Activated T-helper 17 cell treated with anti-CD3 and anti-CD28 coated beads, Interleukin-2, amount 50 U/mL, for 72 hours (primary cell): ENCODE data around the gene PRKCB. TPM values are rescaled to one million over a fixed set of nuclear protein-coding genes. Genes with fewer than 3 reads are reported as not detected.

ENCODE experiments used
- ATAC-seq: fragments of 150-1000 bp; cut with Tn5 transposase; replicated peaks from 2 replicates; pipeline ENCODE4 v1.10.0; 2021; ENCODE audit warnings: mild to moderate bottlenecking, moderate library complexity
- H3K27ac Mint-ChIP-seq: one replicate; pipeline ENCODE4 v1.8.0; 2022; ENCODE audit warnings: mixed read lengths
- H3K27me3 Mint-ChIP-seq: one replicate; pipeline ENCODE4 v1.8.0; 2022; ENCODE audit warnings: mixed read lengths
- H3K36me3 Mint-ChIP-seq: one replicate; pipeline ENCODE4 v1.8.0; 2022; ENCODE audit warnings: low read depth, mild to moderate bottlenecking, mixed read lengths
- H3K4me1 Mint-ChIP-seq: one replicate; pipeline ENCODE4 v1.8.0; 2022; ENCODE audit warnings: mixed read lengths
- H3K4me3 Mint-ChIP-seq: one replicate; pipeline ENCODE4 v1.8.0; 2022; ENCODE audit warnings: mild to moderate bottlenecking, mixed read lengths
- H3K9me3 Mint-ChIP-seq: one replicate; pipeline ENCODE4 v1.8.0; 2022; ENCODE audit warnings: mixed read lengths
- total RNA-seq, 2 donors: library from RNA; stranded (reverse); gene quantifications; one replicate each; pipeline ENCODE4 v1.2.3, GENCODE V29; 2022

The PRKCB gene
- total RNA-seq, 2 donors from 2014 or later = 76.0 to 87.7 TPM

- peaks cover 24% of the 10 kb centered on the region for H3K4me1 Mint-ChIP-seq
- peak overlapping the region; percentile 75 for H3K27ac Mint-ChIP-seq
- H3K36me3 Mint-ChIP-seq = no peaks in the 10 kb centered on the region
- no peaks in the 10 kb centered on the region for H3K27me3 Mint-ChIP-seq
- ATAC-seq = peak; percentile 96
- H3K4me3 Mint-ChIP-seq = peak overlapping the region; percentile 67
- no peaks in the 10 kb centered on the region for H3K9me3 Mint-ChIP-seq
These were observed 8.7 kb upstream of the PRKCB start for GRCh38 chr16:23827057-23827456.

GRCh38 chr16:23829454-23829853 is 6.3 kb upstream of the PRKCB start:
- ATAC-seq = no peak
- Mint-ChIP-seq H3K27ac (no peak overlapping the region), H3K9me3 (no peaks in the 10 kb centered on the region), H3K27me3 (no peaks in the 10 kb centered on the region), H3K4me3 (no peak overlapping the region), H3K36me3 (no peaks in the 10 kb centered on the region), H3K4me1 (peaks cover 32% of the 10 kb centered on the region)

- ATAC-seq = no peak
- no peaks in the 10 kb centered on the region for H3K27me3 Mint-ChIP-seq
- H3K27ac Mint-ChIP-seq = no peak overlapping the region
- H3K36me3 Mint-ChIP-seq = no peaks in the 10 kb centered on the region
- peaks cover 39% of the 10 kb centered on the region for H3K4me1 Mint-ChIP-seq
- H3K9me3 Mint-ChIP-seq = no peaks in the 10 kb centered on the region
- H3K4me3 Mint-ChIP-seq = no peak overlapping the region
These were observed 5.5 kb upstream of the PRKCB start for GRCh38 chr16:23830276-23830675.

GRCh38 chr16:23832882-23833281 is 2.9 kb upstream of the PRKCB start:
- H3K36me3 Mint-ChIP-seq = peaks cover 14% of the 10 kb centered on the region
- no peaks in the 10 kb centered on the region for H3K9me3 Mint-ChIP-seq
- no peak for ATAC-seq
- H3K4me3 Mint-ChIP-seq = no peak overlapping the region
- no peak overlapping the region for H3K27ac Mint-ChIP-seq
- peaks cover 34% of the 10 kb centered on the region for H3K4me1 Mint-ChIP-seq
- no peaks in the 10 kb centered on the region for H3K27me3 Mint-ChIP-seq

- no peak for ATAC-seq
- Mint-ChIP-seq H3K4me1 (peaks cover 36% of the 10 kb centered on the region), H3K4me3 (no peak overlapping the region), H3K27me3 (no peaks in the 10 kb centered on the region), H3K27ac (no peak overlapping the region), H3K36me3 (peaks cover 21% of the 10 kb centered on the region), H3K9me3 (no peaks in the 10 kb centered on the region)
These were observed 2.3 kb upstream of the PRKCB start for GRCh38 chr16:23833504-23833903.

DNA sequence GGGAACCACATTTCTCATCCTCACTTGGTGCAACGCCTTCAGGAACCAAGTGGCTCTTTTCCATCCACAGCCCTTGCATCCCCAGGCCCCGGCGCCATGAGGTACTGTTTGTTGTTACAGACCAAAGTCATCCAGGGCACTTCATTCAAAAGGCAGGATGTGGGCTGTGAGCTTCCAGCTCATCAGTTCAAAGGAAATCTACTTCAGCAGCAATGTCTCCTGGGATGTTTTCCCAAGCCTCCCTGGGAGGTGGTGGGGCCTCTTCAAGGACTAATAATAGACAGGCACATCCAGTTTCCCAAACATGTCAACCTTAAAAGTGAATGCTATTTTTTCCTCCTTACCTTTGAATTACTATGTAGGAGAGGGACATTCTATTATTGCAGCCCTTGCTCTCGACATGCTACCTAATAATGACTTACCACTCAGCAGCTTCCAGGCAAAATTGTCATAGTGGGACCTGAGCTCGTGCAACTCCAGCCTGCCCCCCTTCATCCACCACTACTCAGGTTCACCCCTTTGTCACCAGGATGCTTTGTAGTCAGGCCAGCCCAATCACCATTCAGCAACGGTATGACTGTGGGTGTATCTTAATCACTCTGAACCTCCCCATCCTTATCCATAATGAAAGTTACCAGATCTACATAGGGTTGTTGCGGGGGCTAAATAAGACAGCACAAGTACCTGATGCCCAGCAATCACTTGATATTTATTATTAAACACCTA is 1.7 kb upstream of the PRKCB start:
- no peaks in the 10 kb centered on the region for H3K27me3 Mint-ChIP-seq
- peak overlapping the region; percentile 87 for H3K4me3 Mint-ChIP-seq
- no peaks in the 10 kb centered on the region for H3K9me3 Mint-ChIP-seq
- peaks cover 27% of the 10 kb centered on the region for H3K36me3 Mint-ChIP-seq
- H3K27ac Mint-ChIP-seq = no peak overlapping the region
- peak; percentile 20 for ATAC-seq
- peaks cover 40% of the 10 kb centered on the region for H3K4me1 Mint-ChIP-seq

GRCh38 chr16:23836078-23836403 is 258 bp downstream of the PRKCB start:
- peaks cover 54% of the 10 kb centered on the region for H3K4me1 Mint-ChIP-seq
- H3K9me3 Mint-ChIP-seq = no peaks in the 10 kb centered on the region
- H3K4me3 Mint-ChIP-seq = peak overlapping the region; percentile 99
- H3K27ac Mint-ChIP-seq = no peak overlapping the region
- ATAC-seq = peak; percentile 32
- peaks cover 46% of the 10 kb centered on the region for H3K36me3 Mint-ChIP-seq
- no peaks in the 10 kb centered on the region for H3K27me3 Mint-ChIP-seq

GRCh38 chr16:23836404-23837311 is 875 bp downstream of the PRKCB start:
- Mint-ChIP-seq H3K9me3 (no peaks in the 10 kb centered on the region), H3K27ac (peak overlapping the region; percentile 97), H3K4me3 (peak overlapping the region; percentile 99), H3K27me3 (no peaks in the 10 kb centered on the region), H3K4me1 (peaks cover 54% of the 10 kb centered on the region), H3K36me3 (peaks cover 46% of the 10 kb centered on the region)
- ATAC-seq = peak; percentile 34

- H3K27me3 Mint-ChIP-seq = no peaks in the 10 kb centered on the region
- H3K27ac Mint-ChIP-seq = peak overlapping the region; percentile 97
- H3K36me3 Mint-ChIP-seq = peaks cover 56% of the 10 kb centered on the region
- ATAC-seq = no peak
- peak overlapping the region; percentile 99 for H3K4me3 Mint-ChIP-seq
- peaks cover 60% of the 10 kb centered on the region for H3K4me1 Mint-ChIP-seq
- no peaks in the 10 kb centered on the region for H3K9me3 Mint-ChIP-seq
These were observed 1.9 kb downstream of the PRKCB start for GRCh38 chr16:23837553-23838308.

DNA sequence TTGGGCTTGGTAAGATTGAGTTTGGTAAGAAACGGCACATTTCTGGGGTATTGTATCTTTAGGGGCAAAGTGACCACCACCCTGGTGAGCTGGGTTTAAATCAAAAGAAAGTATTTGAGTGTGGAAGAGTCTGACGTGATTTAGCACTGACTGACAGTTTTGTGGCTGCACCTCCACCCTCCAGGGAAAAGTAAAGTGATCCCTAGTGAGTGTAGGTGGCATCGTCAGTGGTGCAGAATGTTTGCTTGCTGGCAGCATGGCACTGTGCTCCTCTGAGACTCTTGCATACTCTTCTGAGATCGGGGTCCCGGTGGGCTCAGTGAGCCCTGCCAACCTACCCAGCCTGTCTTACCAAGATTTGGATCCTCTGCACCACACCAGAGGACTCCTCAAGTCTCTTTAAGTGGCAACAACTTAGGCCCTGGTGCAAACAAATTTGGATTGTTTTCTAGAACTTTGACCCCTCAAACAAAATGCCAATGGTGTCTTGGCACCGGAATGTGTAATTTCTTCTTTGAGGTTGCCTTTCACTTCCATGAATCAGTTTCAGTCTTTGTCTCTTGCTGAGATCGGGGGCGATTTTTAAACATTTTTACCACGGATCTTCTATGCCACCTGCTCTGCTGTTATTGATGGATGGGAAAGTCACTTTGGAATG is 2.8 kb downstream of the PRKCB start:
- H3K9me3 Mint-ChIP-seq = no peaks in the 10 kb centered on the region
- H3K4me3 Mint-ChIP-seq = peak overlapping the region; percentile 99
- H3K27ac Mint-ChIP-seq = peak overlapping the region; percentile 97
- peaks cover 65% of the 10 kb centered on the region for H3K36me3 Mint-ChIP-seq
- no peak for ATAC-seq
- H3K4me1 Mint-ChIP-seq = peaks cover 58% of the 10 kb centered on the region
- no peaks in the 10 kb centered on the region for H3K27me3 Mint-ChIP-seq

DNA sequence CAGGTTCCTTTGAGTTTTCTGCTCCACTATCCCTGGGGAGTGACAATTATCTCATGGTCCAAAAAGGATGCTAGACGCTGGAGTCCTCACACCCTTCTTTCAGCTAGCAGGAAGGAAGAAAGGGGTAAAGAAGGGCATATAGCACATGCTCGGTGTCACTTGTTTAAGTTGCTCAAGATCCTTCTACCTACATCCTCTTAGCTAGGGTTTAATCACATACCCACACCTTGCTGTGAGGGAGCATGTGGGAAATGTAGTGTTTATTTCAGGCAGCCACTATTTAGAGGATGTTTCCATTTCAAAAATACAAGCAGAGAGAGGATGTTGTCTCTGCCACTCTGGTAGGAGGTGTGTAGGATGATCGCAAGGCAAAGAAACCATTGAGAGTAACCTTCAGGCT is 4.5 kb downstream of the PRKCB start:
- ATAC-seq = no peak
- no peaks in the 10 kb centered on the region for H3K27me3 Mint-ChIP-seq
- peaks cover 53% of the 10 kb centered on the region for H3K4me1 Mint-ChIP-seq
- H3K4me3 Mint-ChIP-seq = peak overlapping the region; percentile 99
- no peaks in the 10 kb centered on the region for H3K9me3 Mint-ChIP-seq
- peak overlapping the region; percentile 69 for H3K27ac Mint-ChIP-seq
- peaks cover 82% of the 10 kb centered on the region for H3K36me3 Mint-ChIP-seq

GRCh38 chr16:23842137-23842600 is 6.4 kb downstream of the PRKCB start:
- H3K27me3 Mint-ChIP-seq = no peaks in the 10 kb centered on the region
- H3K36me3 Mint-ChIP-seq = peaks cover 91% of the 10 kb centered on the region
- no peaks in the 10 kb centered on the region for H3K9me3 Mint-ChIP-seq
- peaks cover 60% of the 10 kb centered on the region for H3K4me1 Mint-ChIP-seq
- ATAC-seq = peak; percentile 92
- H3K4me3 Mint-ChIP-seq = peak overlapping the region; percentile 68
- peak overlapping the region; percentile 97 for H3K27ac Mint-ChIP-seq

DNA sequence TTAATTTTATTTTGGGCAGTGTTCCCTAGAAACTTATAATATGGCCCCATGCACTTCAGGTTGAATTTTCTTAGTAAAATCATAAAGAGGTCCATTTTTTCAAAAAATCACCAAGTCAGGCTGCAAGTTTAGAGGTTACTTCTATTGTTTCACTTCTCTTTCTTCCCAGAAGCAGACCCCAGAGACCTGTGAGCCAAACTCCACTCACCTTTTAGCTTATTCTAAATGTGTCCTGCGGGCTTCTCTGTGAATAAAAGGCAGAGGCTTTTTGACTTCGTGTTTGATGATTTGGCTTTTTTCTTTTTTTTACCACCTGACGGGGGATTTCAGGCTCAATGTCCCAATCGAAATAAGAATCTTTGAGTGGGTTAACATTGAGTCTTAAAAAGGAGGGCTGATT is 7.4 kb downstream of the PRKCB start:
- no peaks in the 10 kb centered on the region for H3K9me3 Mint-ChIP-seq
- peaks cover 90% of the 10 kb centered on the region for H3K36me3 Mint-ChIP-seq
- H3K27ac Mint-ChIP-seq = peak overlapping the region; percentile 97
- ATAC-seq = no peak
- peak overlapping the region; percentile 68 for H3K4me3 Mint-ChIP-seq
- H3K4me1 Mint-ChIP-seq = peaks cover 61% of the 10 kb centered on the region
- H3K27me3 Mint-ChIP-seq = no peaks in the 10 kb centered on the region

GRCh38 chr16:23847251-23847650 is 11.5 kb downstream of the PRKCB start:
- Mint-ChIP-seq H3K36me3 (peaks cover 78% of the 10 kb centered on the region), H3K4me1 (peaks cover 58% of the 10 kb centered on the region), H3K9me3 (no peaks in the 10 kb centered on the region), H3K27me3 (no peaks in the 10 kb centered on the region), H3K4me3 (peak overlapping the region; percentile 68), H3K27ac (peak overlapping the region; percentile 79)
- no peak for ATAC-seq
